Measurements from ENCODE around the gene GSAP. TPM values are rescaled to one million over a fixed set of nuclear protein-coding genes. Genes with fewer than 3 reads are reported as not detected.

GSAP gene
- total and polyA plus RNA-seq, 2 of the 4 experiments (the other 2 are of a cell fraction): 1.6 to 1.8 TPM

DNA sequence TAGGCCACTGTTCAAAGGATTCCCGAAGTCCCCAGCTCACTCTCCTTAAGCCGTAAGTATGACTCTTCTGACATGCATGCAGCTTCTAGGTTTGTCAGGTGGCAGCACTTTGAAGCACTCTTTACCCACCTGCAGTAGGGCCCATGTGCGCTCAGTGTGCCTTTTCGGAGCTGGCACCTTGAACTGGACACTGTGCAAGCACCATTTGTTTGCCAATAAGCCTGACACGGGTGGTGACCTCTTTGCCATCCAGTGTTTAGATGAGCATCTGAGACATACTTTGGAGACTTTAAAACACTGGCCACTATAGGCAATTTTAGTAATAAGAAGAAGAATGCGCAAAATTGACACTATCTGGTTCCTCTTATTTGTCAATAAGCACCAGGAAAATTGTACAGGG lies 45.7 kb upstream of the GSAP start:
- BruUV-seq (replicated peaks): no TSS peak

More for the DNA sequence above, 45.7 kb upstream of the GSAP start:
- H2AK9ac ChIP-seq (replicated peaks; ENCODE audit: low read depth, low read length, poor library complexity): no peak overlapping the region
- H4K20me1 ChIP-seq (ENCODE audit: insufficient read depth, low read length): no peaks in the 10 kb centered on the region
- H3K27ac ChIP-seq (ENCODE audit: insufficient read depth, low read length): no peak overlapping the region
- DNase-seq (no peak), ATAC-seq (ENCODE audit: low read depth) (no peak)
- no peak overlapping the region for H4K8ac ChIP-seq (ENCODE audit: low read depth in 2 of 2, low read length in 2 of 2)
- TF ChIP-seq RAD21 (IDR thresholded peaks at IDR 0.05; ENCODE audit: low read length): no peak
- TF ChIP-seq CEBPB (IDR thresholded peaks at IDR 0.05; ENCODE audit: low read depth, low read length): no peak
- TF ChIP-seq, protein P1, sequence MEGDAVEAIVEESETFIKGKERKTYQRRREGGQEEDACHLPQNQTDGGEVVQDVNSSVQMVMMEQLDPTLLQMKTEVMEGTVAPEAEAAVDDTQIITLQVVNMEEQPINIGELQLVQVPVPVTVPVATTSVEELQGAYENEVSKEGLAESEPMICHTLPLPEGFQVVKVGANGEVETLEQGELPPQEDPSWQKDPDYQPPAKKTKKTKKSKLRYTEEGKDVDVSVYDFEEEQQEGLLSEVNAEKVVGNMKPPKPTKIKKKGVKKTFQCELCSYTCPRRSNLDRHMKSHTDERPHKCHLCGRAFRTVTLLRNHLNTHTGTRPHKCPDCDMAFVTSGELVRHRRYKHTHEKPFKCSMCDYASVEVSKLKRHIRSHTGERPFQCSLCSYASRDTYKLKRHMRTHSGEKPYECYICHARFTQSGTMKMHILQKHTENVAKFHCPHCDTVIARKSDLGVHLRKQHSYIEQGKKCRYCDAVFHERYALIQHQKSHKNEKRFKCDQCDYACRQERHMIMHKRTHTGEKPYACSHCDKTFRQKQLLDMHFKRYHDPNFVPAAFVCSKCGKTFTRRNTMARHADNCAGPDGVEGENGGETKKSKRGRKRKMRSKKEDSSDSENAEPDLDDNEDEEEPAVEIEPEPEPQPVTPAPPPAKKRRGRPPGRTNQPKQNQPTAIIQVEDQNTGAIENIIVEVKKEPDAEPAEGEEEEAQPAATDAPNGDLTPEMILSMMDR (conservative IDR thresholded peaks at IDR 0.05; ENCODE audit: low read depth, low read length): no peak
- no peak for TF ChIP-seq ELK1 (IDR thresholded peaks at IDR 0.05; ENCODE audit: borderline replicate concordance, low read depth, low read length)
- TF ChIP-seq CHD1 (IDR thresholded peaks at IDR 0.05; ENCODE audit: low read depth, low read length): no peak
- TF ChIP-seq NFE2L2 (IDR thresholded peaks at IDR 0.05; ENCODE audit: low read depth, low read length): no peak
- TF ChIP-seq MXI1 (IDR thresholded peaks at IDR 0.05; ENCODE audit: borderline replicate concordance, low read depth, low read length): no peak
- no peak for TF ChIP-seq RFX5 (IDR thresholded peaks at IDR 0.05; ENCODE audit: low read depth, low read length)
- H3K4ac ChIP-seq (ENCODE audit: low read depth, low read length): no peak overlapping the region
- no peak overlapping the region for H3K9ac ChIP-seq (ENCODE audit: low read depth, low read length)
- H2BK15ac ChIP-seq (ENCODE audit: low read depth, low read length): no peak overlapping the region
- H3K18ac ChIP-seq (ENCODE audit: low read depth, low read length): no peak overlapping the region
- H3K23ac ChIP-seq (ENCODE audit: low read depth, low read length): no peak overlapping the region
- H2AK5ac ChIP-seq (ENCODE audit: low read depth, low read length): no peak overlapping the region
- 94% methylated on average over 3 of the region's 6 CpGs; no CpG with 5 or more reads in 1 of the 2 experiments for WGBS, 2 experiments (ENCODE audit: extremely low coverage in 2 of 2, insufficient read length in 1 of 2)
- no peak overlapping the region for H4K5ac ChIP-seq (ENCODE audit: low read depth, low read length)
- no peak overlapping the region for H2AFZ ChIP-seq (replicated peaks; ENCODE audit: low read length, poor library complexity)
- H3K79me1 ChIP-seq (ENCODE audit: low read depth in 1 of 2, low read length in 2 of 2): no peaks in the 10 kb centered on the region
- H3K36me3 ChIP-seq (ENCODE audit: control insufficient read depth, insufficient read depth, low read length): no peaks in the 10 kb centered on the region
- ChIA-PET POLR2A (ENCODE audit: unreplicated experiment) (no interaction called here), CTCF (no interaction called here)
- H2BK120ac ChIP-seq (ENCODE audit: low read depth, low read length): no peak overlapping the region
- H3K4me3 ChIP-seq (ENCODE audit: insufficient read depth, low read depth, low read length): no peak overlapping the region
- no peaks in the 10 kb centered on the region for H3K9me3 ChIP-seq (ENCODE audit: control insufficient read depth, insufficient read depth, low read length)
- no peak overlapping the region for H2BK20ac ChIP-seq (ENCODE audit: low read depth, low read length)
- H3K9me1 ChIP-seq (ENCODE audit: insufficient read depth, low read length): peaks cover 3% of the 10 kb centered on the region; the same call in 1 of the 2 replicates
- in situ Hi-C loops (cut with MboI; ENCODE audit: low sequenced_read_pairs): no loop called here
- no peak overlapping the region for H2BK5ac ChIP-seq (ENCODE audit: low read depth, low read length, poor library complexity, severe bottlenecking)
- intact Hi-C loops (cut with micrococcal nuclease): no loop called here
- H3K4me1 ChIP-seq (ENCODE audit: control insufficient read depth, insufficient read depth, low read length): peaks cover 1% of the 10 kb centered on the region
- H3K4me2 ChIP-seq (ENCODE audit: low read depth, low read length): no peak overlapping the region
- no peak overlapping the region for H3K56ac ChIP-seq (ENCODE audit: extremely low read depth, insufficient read depth, low read length)
- H3K27me3 ChIP-seq (ENCODE audit: control insufficient read depth, insufficient read depth, low read length): no peaks in the 10 kb centered on the region
- no peak overlapping the region for H3K14ac ChIP-seq (replicated peaks; ENCODE audit: low read depth, low read length)
- dilution Hi-C loops (cut with HindIII; ENCODE audit: low sequenced_read_pairs, unreplicated experiment): no loop called here
- no peak overlapping the region for H4K91ac ChIP-seq (ENCODE audit: insufficient read depth, low read depth, low read length)

All from IMR-90 (cell line).